Activated CD4-positive, alpha-beta T cell treated with anti-CD3 and anti-CD28 coated beads for 36 hours (primary cell): ENCODE results near the gene FBXO3. TPM values are rescaled to one million over a fixed set of nuclear protein-coding genes. Genes with fewer than 3 reads are reported as not detected.

Experiments
- ATAC-seq: fragments of 200-7000 bp; cut with Tn5 transposase; one replicate; pipeline ENCODE4 v1.10.0; 2021; ENCODE audit warnings: mild to moderate bottlenecking, moderate library complexity
- CTCF ChIA-PET: fragments of 350-600 bp; sonication (Branson Sonifier 250); formaldehyde crosslinking; loops from one replicate; lab custom pipeline; 2021; ENCODE audit warnings: antibody characterized with exemption; lab: Charles Lee
- POLR2A ChIA-PET: fragments of 350-600 bp; sonication (Branson Sonifier 250); formaldehyde crosslinking; loops from one replicate; lab custom pipeline; 2021; ENCODE audit warnings: antibody characterized with exemption, inconsistent platforms; lab: Charles Lee
- DNase-seq: peaks from one replicate; pipeline ENCODE4 v3.0.0-alpha.2; 2020
- H3K27ac Mint-ChIP-seq: one replicate; pipeline ENCODE4 v1.8.0; 2021; ENCODE audit warnings: mixed read lengths
- H3K27me3 Mint-ChIP-seq: one replicate; pipeline ENCODE4 v1.8.0; 2021; ENCODE audit warnings: mixed read lengths
- H3K36me3 Mint-ChIP-seq: one replicate; pipeline ENCODE4 v1.8.0; 2021; ENCODE audit warnings: low read depth, mixed read lengths
- H3K4me1 Mint-ChIP-seq: one replicate; pipeline ENCODE4 v1.8.0; 2021; ENCODE audit warnings: mixed read lengths
- H3K4me3 Mint-ChIP-seq: one replicate; pipeline ENCODE4 v1.8.0; 2021; ENCODE audit warnings: mild to moderate bottlenecking, moderate library complexity, mixed read lengths
- H3K9me3 Mint-ChIP-seq: one replicate; pipeline ENCODE4 v1.8.0; 2021; ENCODE audit warnings: low read depth, mixed read lengths
- intact Hi-C, 2 experiments: fragments of 100-400 bp; cut with DNase I in 1 of 2; cut with micrococcal nuclease in 1 of 2; formaldehyde crosslinking; loops; one replicate each; pipeline versions ENCODE4 v1.14.2 to v1.15.1; 2022 to 2024; cut with DNase I, micrococcal nuclease
- total RNA-seq, 2 experiments: library from RNA; stranded (reverse); gene quantifications; one replicate each; pipeline ENCODE4 v1.2.3, GENCODE V29; 2021

FBXO3 gene
- total RNA-seq, 2 experiments from 2014 or later: 11.4 to 12.2 TPM

DNA sequence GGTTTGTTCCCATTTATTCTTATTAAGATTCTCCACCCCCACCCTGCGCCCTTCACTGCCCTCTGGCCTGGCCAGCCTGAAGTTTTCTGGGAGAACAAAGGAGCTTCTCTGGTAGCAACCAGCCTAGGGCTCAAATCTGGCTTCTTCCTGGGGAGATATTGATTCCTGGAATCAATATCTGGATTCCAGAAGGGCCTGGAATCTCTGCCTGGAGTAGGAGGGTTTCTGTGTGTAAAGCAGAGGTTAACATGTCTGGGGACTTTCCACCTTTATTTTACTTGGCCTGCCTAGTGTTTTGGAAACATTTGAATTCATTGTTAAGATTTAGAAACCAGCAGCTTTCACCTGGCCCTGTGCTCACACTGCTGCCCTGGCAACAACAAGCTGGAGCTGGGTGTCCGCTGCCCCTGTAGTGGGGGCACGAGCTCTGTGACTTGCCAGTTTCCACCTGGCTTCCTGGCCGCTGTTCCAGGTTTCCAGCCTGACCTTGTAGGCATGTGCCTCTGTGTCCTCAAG lies 79.2 kb downstream of the FBXO3 start:
- DNase-seq (no peak), ATAC-seq (no peak)
- ChIA-PET CTCF (interaction anchor here (0.6 to 1.4 kb wide), 3 partner anchors 10 to 171 kb away, joined by 4 to 7 read pairs (median 5); no protein-coding TSS in a partner anchor), POLR2A (no interaction called here)
- H3K4me3 Mint-ChIP-seq: no peak overlapping the region
- intact Hi-C loops: no loop called here
- H3K36me3 Mint-ChIP-seq: no peaks in the 10 kb centered on the region
- H3K27ac Mint-ChIP-seq: no peak overlapping the region
- peaks cover 16% of the 10 kb centered on the region for H3K27me3 Mint-ChIP-seq
- peaks cover 25% of the 10 kb centered on the region for H3K4me1 Mint-ChIP-seq
- H3K9me3 Mint-ChIP-seq: no peaks in the 10 kb centered on the region

DNA sequence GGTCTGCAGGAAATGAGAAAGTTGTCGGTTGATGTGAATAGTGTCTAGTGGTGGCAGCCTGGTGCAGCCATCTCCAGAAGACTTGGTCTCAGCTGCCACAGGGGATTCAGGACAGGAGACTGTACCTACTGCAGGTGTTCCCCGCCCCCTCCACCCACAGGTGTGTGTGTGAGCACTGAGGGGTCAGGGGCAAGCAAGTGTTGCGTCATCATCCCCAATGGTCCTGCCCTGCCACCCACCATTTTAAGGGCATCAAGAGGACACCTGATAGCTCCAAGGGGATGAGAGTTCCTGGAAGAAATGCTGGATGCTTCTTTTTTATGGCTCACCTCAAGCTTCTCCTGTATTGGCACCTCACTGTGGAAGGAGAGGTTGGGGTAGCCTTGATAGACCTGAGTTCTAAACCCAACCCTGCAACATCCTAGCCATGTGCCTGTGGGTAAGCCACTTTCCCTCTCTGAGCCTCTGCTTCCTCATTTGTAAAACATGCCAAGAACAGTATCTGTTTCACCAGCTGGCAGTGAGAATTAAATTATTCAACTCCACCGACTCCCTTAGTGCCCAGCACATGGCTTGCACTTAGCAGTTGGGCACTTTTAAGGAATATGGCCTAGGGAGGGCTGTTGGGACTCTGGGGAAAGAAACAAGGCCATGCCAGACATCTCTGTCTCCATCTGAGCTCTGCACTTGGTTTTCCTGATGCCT lies 79.8 kb downstream of the FBXO3 start:
- Mint-ChIP-seq H3K27ac (no peak overlapping the region), H3K4me1 (peaks cover 24% of the 10 kb centered on the region), H3K36me3 (no peaks in the 10 kb centered on the region), H3K4me3 (no peak overlapping the region), H3K9me3 (no peaks in the 10 kb centered on the region), H3K27me3 (peaks cover 12% of the 10 kb centered on the region)
- DNase-seq (no peak), ATAC-seq (no peak)
- ChIA-PET POLR2A (no interaction called here), CTCF (interaction anchor here (0.6 to 1.4 kb wide), 4 partner anchors 11 to 172 kb away, joined by 3 to 7 read pairs (median 4); no protein-coding TSS in a partner anchor)
- intact Hi-C loops: no loop called here

DNA sequence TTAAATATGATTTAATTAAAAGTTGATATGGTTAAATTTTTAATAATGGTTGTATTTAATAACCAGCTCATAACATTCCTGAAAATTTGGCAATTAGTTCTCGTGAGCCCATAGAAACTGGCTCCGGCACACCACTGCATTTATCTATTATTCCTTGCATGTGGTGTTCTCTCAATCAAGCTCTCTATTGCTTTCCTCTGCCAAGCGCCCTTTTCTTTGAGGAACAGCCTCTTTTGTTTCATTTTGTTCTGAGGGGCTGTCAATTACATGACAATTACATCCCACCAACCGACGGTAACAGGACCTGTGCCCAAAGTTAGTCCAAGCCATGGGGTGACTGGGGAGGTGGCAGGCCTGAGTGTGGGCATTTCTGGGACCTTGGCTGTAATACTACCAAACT lies 81.8 kb downstream of the FBXO3 start:
- DNase-seq: no peak
- CTCF ChIA-PET: no interaction called here
- intact Hi-C loops: no loop called here
- H3K4me1 Mint-ChIP-seq: peaks cover 24% of the 10 kb centered on the region
- H3K36me3 Mint-ChIP-seq: no peaks in the 10 kb centered on the region
- POLR2A ChIA-PET: interaction anchor here (0.7 kb wide), 1 partner anchor 24 kb away, joined by 3 read pairs; no protein-coding TSS in a partner anchor
- ATAC-seq: no peak
- H3K27ac Mint-ChIP-seq: no peak overlapping the region
- peaks cover 12% of the 10 kb centered on the region for H3K27me3 Mint-ChIP-seq
- no peaks in the 10 kb centered on the region for H3K9me3 Mint-ChIP-seq
- H3K4me3 Mint-ChIP-seq: no peak overlapping the region

DNA sequence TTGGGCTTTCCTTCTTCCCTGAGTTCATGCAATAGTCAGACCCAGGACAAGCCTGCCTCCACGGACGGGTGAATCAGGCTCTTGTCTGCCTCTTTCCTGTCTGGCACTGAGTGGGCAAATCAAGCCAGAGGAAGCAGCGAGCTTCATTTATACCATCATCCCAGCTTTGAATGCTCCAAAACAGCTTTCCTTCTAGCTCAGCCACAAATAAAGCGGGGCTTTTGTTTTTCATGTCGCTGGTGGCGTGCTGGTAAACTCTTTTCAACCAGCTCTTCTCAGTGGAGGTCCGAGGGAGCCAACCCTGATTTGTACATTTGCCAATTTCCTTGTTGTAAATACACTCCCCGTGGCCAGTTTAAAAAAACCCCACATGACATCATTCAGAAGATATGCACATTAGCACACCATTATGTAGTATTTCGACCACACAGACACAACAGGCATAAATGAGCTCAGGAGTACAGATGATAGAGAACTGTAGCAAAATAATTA lies 82.3 kb downstream of the FBXO3 start:
- intact Hi-C loops: no loop called here
- POLR2A ChIA-PET: interaction anchor here (0.7 kb wide), 1 partner anchor 23 kb away, joined by 3 read pairs; no protein-coding TSS in a partner anchor
- ATAC-seq (no peak), DNase-seq (no peak)
- Mint-ChIP-seq H3K27me3 (peaks cover 12% of the 10 kb centered on the region), H3K27ac (no peak overlapping the region), H3K9me3 (no peaks in the 10 kb centered on the region), H3K36me3 (no peaks in the 10 kb centered on the region), H3K4me1 (peaks cover 24% of the 10 kb centered on the region), H3K4me3 (no peak overlapping the region)
- CTCF ChIA-PET: no interaction called here

DNA sequence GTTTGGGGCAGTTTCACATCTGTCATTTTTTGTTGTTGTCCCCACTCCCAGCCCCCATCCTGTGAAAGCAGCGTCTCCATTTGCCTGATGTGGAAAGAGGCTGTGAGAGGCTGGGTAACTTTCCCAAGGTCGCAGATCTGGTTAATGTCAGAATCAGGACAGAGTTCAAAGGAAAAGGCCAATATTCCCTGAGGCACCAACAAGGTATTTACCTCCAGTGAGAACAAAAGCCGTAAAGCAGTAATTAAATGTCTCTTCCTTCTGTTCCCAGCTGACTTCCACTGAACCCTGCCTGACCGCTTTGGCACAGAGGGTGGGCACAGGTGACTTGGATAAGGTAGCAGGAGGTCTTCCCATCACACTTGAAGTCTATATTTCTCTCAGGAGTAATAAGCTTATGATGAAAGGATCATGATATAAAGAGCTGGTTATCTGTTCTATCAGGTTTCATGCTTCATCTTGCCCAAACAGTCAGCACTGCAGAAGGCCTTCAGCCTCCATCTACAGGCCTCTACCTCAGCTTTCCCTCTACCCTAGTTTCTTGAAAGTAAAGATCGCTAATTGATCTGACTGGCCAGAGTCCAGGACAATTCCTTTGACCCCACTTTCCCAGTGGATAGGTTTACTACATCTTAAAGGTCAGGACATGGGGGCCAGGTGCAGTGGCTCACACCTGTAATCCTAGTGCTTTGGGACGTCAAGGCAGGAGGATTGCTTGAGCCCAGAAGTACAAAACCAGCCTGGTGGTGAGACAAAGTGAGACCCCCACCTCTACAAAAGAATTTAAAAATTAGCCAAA lies 83.1 kb downstream of the FBXO3 start:
- ChIA-PET POLR2A (interaction anchor here (0.6 kb wide), 1 partner anchor 797 kb away, joined by 3 read pairs; no protein-coding TSS in a partner anchor), CTCF (interaction anchor here (0.6 kb wide), 1 partner anchor 332 kb away, joined by 3 read pairs; no protein-coding TSS in a partner anchor)
- peaks cover 18% of the 10 kb centered on the region for H3K4me1 Mint-ChIP-seq
- no peaks in the 10 kb centered on the region for H3K9me3 Mint-ChIP-seq
- ATAC-seq (no peak), DNase-seq (no peak)
- H3K27me3 Mint-ChIP-seq: peaks cover 5% of the 10 kb centered on the region
- intact Hi-C loops: no loop called here
- no peak overlapping the region for H3K27ac Mint-ChIP-seq
- no peaks in the 10 kb centered on the region for H3K36me3 Mint-ChIP-seq
- H3K4me3 Mint-ChIP-seq: no peak overlapping the region

Other genes with a start within 250 kb of the FBXO3 start
- not detected for gene C11orf91, start 73.7 kb downstream of the FBXO3 start, total RNA-seq
- gene CD59, start 38.1 kb downstream of the FBXO3 start, total RNA-seq: 10 to 100 TPM; 58.2 to 60.0 TPM
- not detected for gene LMO2, start 117.6 kb upstream of the FBXO3 start, total RNA-seq